ENCODE measurements around the gene DAB1. TPM values are rescaled to one million over a fixed set of nuclear protein-coding genes. Genes with fewer than 3 reads are reported as not detected.

The DAB1 gene
- total RNA-seq, 1 experiment from 2014 or later = not detected

- Histone ChIP-seq H3K9me2 (ENCODE audit: insufficient read depth) (no peaks in the 10 kb centered on the region), H3K27ac (ENCODE audit: low read depth, low read length) (no peak overlapping the region), H3K9me3 (ENCODE audit: control insufficient read depth in 1 of 2, insufficient read depth in 1 of 2, low read depth in 1 of 2, low read length in 2 of 2) (peaks cover 0 to 4% of the 10 kb centered on the region in 2 experiments; a peak in 1 of 4 replicates), H3K4me2 (ENCODE audit: low read length) (no peak overlapping the region), H3K27me3 (ENCODE audit: insufficient read depth, low read length) (no peaks in the 10 kb centered on the region), H3K4me3 (replicated peaks in 1 of 2; ENCODE audit: low read depth in 1 of 2, low read length in 2 of 2) (no peak overlapping the region), H3K9ac (ENCODE audit: low read length) (no peak overlapping the region), H3K79me2 (ENCODE audit: insufficient read depth, low read length) (no peaks in the 10 kb centered on the region), H4K20me1 (ENCODE audit: insufficient read depth) (no peaks in the 10 kb centered on the region), H3K4me1 (ENCODE audit: control insufficient read depth in 1 of 2, insufficient read depth in 2 of 2, low read length in 2 of 2) (no peaks in the 10 kb centered on the region), H2AFZ (ENCODE audit: low read depth, low read length, poor library complexity, severe bottlenecking) (no peak overlapping the region), H3K36me3 (ENCODE audit: control insufficient read depth in 1 of 2, insufficient read depth in 2 of 2, low read length in 2 of 2) (no peaks in the 10 kb centered on the region)
- intact Hi-C loops (cut with micrococcal nuclease) = no loop called here
- ChIA-PET RAD21 (ENCODE audit: low non-redundant PET in 1 of 2, low total read pairs in 2 of 2, uncharacterized antibody in 2 of 2, unreplicated experiment in 2 of 2) (no interaction called here), POLR2A (no interaction called here), CTCF (no interaction called here)
- no TSS peak for BruUV-seq (replicated peaks)
- no peak for ATAC-seq
- no peak for DNase-seq (ENCODE audit: low read depth, low spot score)
- no peak for TF ChIP-seq EGR1 (IDR thresholded peaks at IDR 0.05; ENCODE audit: low read depth)
Observed at GRCh38 chr1:57461405-57461804, 37.5 kb upstream of the DAB1 start.

GRCh38 chr1:57451516-57451915 lies 27.7 kb upstream of the DAB1 start:
- no peak for TF ChIP-seq SIN3A (IDR thresholded peaks at IDR 0.05; ENCODE audit: low read depth)
- Histone ChIP-seq H3K36me3 (ENCODE audit: control insufficient read depth in 1 of 2, insufficient read depth in 2 of 2, low read length in 2 of 2) (no peaks in the 10 kb centered on the region), H3K27me3 (ENCODE audit: insufficient read depth, low read length) (no peaks in the 10 kb centered on the region), H3K4me2 (ENCODE audit: low read length) (no peak overlapping the region), H3K27ac (ENCODE audit: low read depth, low read length) (no peak overlapping the region), H3K4me3 (replicated peaks in 1 of 2; ENCODE audit: low read depth in 1 of 2, low read length in 2 of 2) (no peak overlapping the region), H3K79me2 (ENCODE audit: insufficient read depth, low read length) (no peaks in the 10 kb centered on the region), H4K20me1 (ENCODE audit: insufficient read depth) (no peaks in the 10 kb centered on the region), H3K9ac (ENCODE audit: low read length) (no peak overlapping the region), H3K9me2 (ENCODE audit: insufficient read depth) (no peaks in the 10 kb centered on the region), H3K9me3 (ENCODE audit: control insufficient read depth in 1 of 2, insufficient read depth in 1 of 2, low read depth in 1 of 2, low read length in 2 of 2) (peaks cover 0 to 5% of the 10 kb centered on the region in 2 experiments; a peak in 1 of 4 replicates), H3K4me1 (ENCODE audit: control insufficient read depth in 1 of 2, insufficient read depth in 2 of 2, low read length in 2 of 2) (no peaks in the 10 kb centered on the region), H2AFZ (ENCODE audit: low read depth, low read length, poor library complexity, severe bottlenecking) (no peak overlapping the region)
- intact Hi-C loops (cut with micrococcal nuclease) = no loop called here
- BruUV-seq (replicated peaks) = no TSS peak
- CTCF ChIA-PET = no interaction called here
- RAD21 ChIA-PET (ENCODE audit: low non-redundant PET in 1 of 2, low total read pairs in 2 of 2, uncharacterized antibody in 2 of 2, unreplicated experiment in 2 of 2) = no interaction called here
- POLR2A ChIA-PET = no interaction called here
- no peak for DNase-seq (ENCODE audit: low read depth, low spot score)
- no peak for ATAC-seq

GRCh38 chr1:57450981-57451380 lies 27.1 kb upstream of the DAB1 start:
- no peak for DNase-seq (ENCODE audit: low read depth, low spot score)
- CTCF ChIA-PET = no interaction called here
- POLR2A ChIA-PET = no interaction called here

More at GRCh38 chr1:57450981-57451380, 27.1 kb upstream of the DAB1 start:
- no peaks in the 10 kb centered on the region for H3K36me3 ChIP-seq (ENCODE audit: control insufficient read depth in 1 of 2, insufficient read depth in 2 of 2, low read length in 2 of 2)
- H3K9me2 ChIP-seq (ENCODE audit: insufficient read depth) = no peaks in the 10 kb centered on the region
- no TSS peak for BruUV-seq (replicated peaks)
- no peak overlapping the region for H3K4me2 ChIP-seq (ENCODE audit: low read length)
- no peaks in the 10 kb centered on the region for H4K20me1 ChIP-seq (ENCODE audit: insufficient read depth)
- no peaks in the 10 kb centered on the region for H3K79me2 ChIP-seq (ENCODE audit: insufficient read depth, low read length)
- no peak overlapping the region for H3K27ac ChIP-seq (ENCODE audit: low read depth, low read length)
- intact Hi-C loops (cut with micrococcal nuclease) = no loop called here
- H3K9me3 ChIP-seq (ENCODE audit: control insufficient read depth in 1 of 2, insufficient read depth in 1 of 2, low read depth in 1 of 2, low read length in 2 of 2) = peaks cover 0 to 5% of the 10 kb centered on the region in 2 experiments; a peak in 1 of 4 replicates
- H3K27me3 ChIP-seq (ENCODE audit: insufficient read depth, low read length) = no peaks in the 10 kb centered on the region
- no peak overlapping the region for H3K9ac ChIP-seq (ENCODE audit: low read length)
- ATAC-seq = no peak
- no peak overlapping the region for H2AFZ ChIP-seq (ENCODE audit: low read depth, low read length, poor library complexity, severe bottlenecking)
- TF ChIP-seq CBX3 (IDR thresholded peaks at IDR 0.05; ENCODE audit: low read depth) = no peak
- no peak for TF ChIP-seq REST (IDR thresholded peaks at IDR 0.05; ENCODE audit: low read depth)
- H3K4me1 ChIP-seq (ENCODE audit: control insufficient read depth in 1 of 2, insufficient read depth in 2 of 2, low read length in 2 of 2) = no peaks in the 10 kb centered on the region
- RAD21 ChIA-PET (ENCODE audit: low non-redundant PET in 1 of 2, low total read pairs in 2 of 2, uncharacterized antibody in 2 of 2, unreplicated experiment in 2 of 2) = no interaction called here
- no peak overlapping the region for H3K4me3 ChIP-seq (replicated peaks in 1 of 2; ENCODE audit: low read depth in 1 of 2, low read length in 2 of 2)

All from HCT116 (cell line).